Memory B cell (primary cell): ENCODE data around the gene ULBP2.

Experiments used
- ATAC-seq: fragments of 150-1000 bp; cut with Tn5 transposase; 2 replicates; pipeline ENCODE4 v1.10.0; 2021; ENCODE audit warnings: low read depth, mild to moderate bottlenecking, moderate library complexity
- DNase-seq, 2 donors: peaks; one replicate each; pipeline ENCODE4 v3.0.0; 2022; ENCODE audit warnings: low spot score in 2 of 2
- H3K27ac Mint-ChIP-seq: one replicate; pipeline ENCODE4 v1.8.0; 2022; ENCODE audit warnings: mild to moderate bottlenecking, moderate library complexity, mixed read lengths
- H3K27me3 Mint-ChIP-seq: one replicate; pipeline ENCODE4 v1.8.0; 2022; ENCODE audit warnings: mixed read lengths
- H3K36me3 Mint-ChIP-seq: one replicate; pipeline ENCODE4 v1.8.0; 2022; ENCODE audit warnings: mild to moderate bottlenecking, mixed read lengths
- H3K4me1 Mint-ChIP-seq: one replicate; pipeline ENCODE4 v1.8.0; 2022; ENCODE audit warnings: mixed read lengths
- H3K4me3 Mint-ChIP-seq: one replicate; pipeline ENCODE4 v1.8.0; 2022; ENCODE audit warnings: mild to moderate bottlenecking, moderate library complexity, mixed read lengths
- H3K9me3 Mint-ChIP-seq: one replicate; pipeline ENCODE4 v1.8.0; 2022; ENCODE audit warnings: mixed read lengths

The ULBP2 gene

GRCh38 chr6:149941583-149942460 is at the start of gene ULBP2:
TSS of gene ULBP2 (plus strand) at chr6:149942014. CDS start at chr6:149942073, 59 bp downstream.
- DNase-seq (peak; percentile 72), ATAC-seq (peak; percentile 67)
- Mint-ChIP-seq H3K27ac (peak within 1 kb of the TSS; percentile 89), H3K4me1 (peaks cover 16% of the 10 kb centered on the region), H3K9me3 (no peaks in the 10 kb centered on the region), H3K4me3 (peak within 1 kb of the TSS; percentile 90), H3K36me3 (no peaks in the 10 kb centered on the region), H3K27me3 (peaks cover 28% of the 10 kb centered on the region)

GRCh38 chr6:149895048-149895590 is 46.7 kb upstream of the ULBP2 start:
- Mint-ChIP-seq H3K27me3 (peaks cover 18% of the 10 kb centered on the region), H3K4me1 (peaks cover 4% of the 10 kb centered on the region), H3K36me3 (no peaks in the 10 kb centered on the region), H3K9me3 (no peaks in the 10 kb centered on the region), H3K4me3 (no peak overlapping the region), H3K27ac (no peak overlapping the region)
- DNase-seq: no peak
- ATAC-seq: no peak

DNA sequence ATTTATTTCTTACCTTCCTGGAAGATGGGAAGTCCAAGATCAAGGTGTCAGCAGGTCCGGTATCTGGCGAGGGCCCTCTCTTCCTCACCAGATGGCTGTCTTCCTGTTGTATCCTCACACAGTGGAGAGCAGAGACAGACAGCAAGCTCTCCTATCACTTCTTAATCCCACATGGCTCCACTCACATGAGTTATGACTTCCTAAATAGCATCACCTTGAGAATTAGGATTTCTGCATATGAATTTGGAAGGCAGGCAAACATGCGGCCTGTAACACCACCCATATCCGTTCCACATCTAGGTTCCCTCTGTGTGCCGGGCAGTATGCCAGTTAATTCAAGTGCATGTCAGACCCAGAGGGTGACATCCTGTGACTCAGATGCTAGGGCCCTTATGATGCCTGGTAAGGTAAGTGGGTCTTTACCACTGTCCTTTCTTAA is 46.0 kb upstream of the ULBP2 start:
- Mint-ChIP-seq H3K27me3 (peaks cover 18% of the 10 kb centered on the region), H3K36me3 (no peaks in the 10 kb centered on the region), H3K4me3 (no peak overlapping the region), H3K4me1 (peaks cover 4% of the 10 kb centered on the region), H3K27ac (no peak overlapping the region), H3K9me3 (no peaks in the 10 kb centered on the region)
- ATAC-seq (no peak), DNase-seq (no peak)

DNA sequence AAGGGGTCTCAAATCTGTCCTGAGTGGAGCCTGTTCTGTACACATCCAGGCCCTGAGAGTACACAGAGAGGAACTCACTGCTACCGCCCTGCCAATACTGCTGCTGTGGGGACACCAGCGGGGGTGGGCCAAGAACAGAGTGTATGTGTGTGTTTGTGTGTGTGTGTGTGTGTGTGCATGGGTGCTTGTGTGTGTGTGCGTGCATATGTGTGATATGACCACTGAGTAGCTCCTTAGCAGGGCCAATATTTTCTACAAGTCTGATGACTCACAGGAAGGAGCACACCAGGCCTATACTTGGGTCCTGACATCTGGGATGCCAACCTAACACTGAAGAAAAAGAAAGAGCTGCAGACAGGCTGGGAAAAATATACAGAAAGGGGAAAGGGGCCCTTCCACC is 45.3 kb upstream of the ULBP2 start:
- ATAC-seq (no peak), DNase-seq (no peak)
- Mint-ChIP-seq H3K27ac (no peak overlapping the region), H3K27me3 (peaks cover 15% of the 10 kb centered on the region), H3K4me1 (peaks cover 4% of the 10 kb centered on the region), H3K36me3 (no peaks in the 10 kb centered on the region), H3K4me3 (no peak overlapping the region), H3K9me3 (no peaks in the 10 kb centered on the region)

GRCh38 chr6:149897015-149897697 is 44.7 kb upstream of the ULBP2 start:
- H3K4me3 Mint-ChIP-seq: no peak overlapping the region
- no peak overlapping the region for H3K27ac Mint-ChIP-seq
- peaks cover 12% of the 10 kb centered on the region for H3K27me3 Mint-ChIP-seq
- ATAC-seq: no peak
- H3K4me1 Mint-ChIP-seq: peaks cover 4% of the 10 kb centered on the region
- H3K9me3 Mint-ChIP-seq: no peaks in the 10 kb centered on the region
- H3K36me3 Mint-ChIP-seq: no peaks in the 10 kb centered on the region
- no peak for DNase-seq

- ATAC-seq: no peak
- no peak within 1 kb of the TSS for H3K4me3 Mint-ChIP-seq
- no peaks in the 10 kb centered on the region for H3K36me3 Mint-ChIP-seq
- no peak within 1 kb of the TSS for H3K27ac Mint-ChIP-seq
- peaks cover 4% of the 10 kb centered on the region for H3K4me1 Mint-ChIP-seq
- H3K9me3 Mint-ChIP-seq: no peaks in the 10 kb centered on the region
- H3K27me3 Mint-ChIP-seq: peaks cover 12% of the 10 kb centered on the region
- no peak for DNase-seq
These were observed 43.7 kb upstream of the ULBP2 start, which contains the start of gene RAET1E for GRCh38 chr6:149897855-149898744. TSS of gene RAET1E (minus strand) at chr6:149898113. CDS start at chr6:149890901, 7,212 bp downstream.

GRCh38 chr6:149898966-149899365 is 42.8 kb upstream of the ULBP2 start:
- Mint-ChIP-seq H3K4me3 (no peak overlapping the region), H3K36me3 (no peaks in the 10 kb centered on the region), H3K4me1 (peaks cover 4% of the 10 kb centered on the region), H3K27me3 (peaks cover 15% of the 10 kb centered on the region), H3K9me3 (no peaks in the 10 kb centered on the region), H3K27ac (no peak overlapping the region)
- no peak for ATAC-seq
- no peak for DNase-seq

DNA sequence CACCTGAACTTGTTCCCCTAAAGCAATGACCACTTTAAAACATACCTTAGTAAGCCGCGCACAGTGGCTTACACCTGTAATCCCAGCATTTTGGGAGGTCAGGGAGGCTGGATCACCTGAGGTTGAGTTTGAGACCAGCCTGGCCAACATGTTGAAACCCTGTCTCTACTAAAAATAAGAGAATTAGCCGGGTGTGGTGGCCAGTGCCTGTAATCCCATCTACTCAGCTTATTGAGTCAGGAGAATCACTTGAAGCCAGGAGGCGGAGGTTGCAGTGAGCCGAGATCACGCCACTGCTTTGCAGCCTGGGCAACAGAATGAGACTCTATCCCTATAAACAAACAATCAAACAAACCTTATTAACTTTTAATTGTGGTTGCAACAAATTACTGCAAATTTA is 42.3 kb upstream of the ULBP2 start:
- Mint-ChIP-seq H3K4me1 (peaks cover 4% of the 10 kb centered on the region), H3K4me3 (no peak overlapping the region), H3K27me3 (peaks cover 13% of the 10 kb centered on the region), H3K9me3 (no peaks in the 10 kb centered on the region), H3K27ac (no peak overlapping the region), H3K36me3 (no peaks in the 10 kb centered on the region)
- ATAC-seq (no peak), DNase-seq (no peak)

DNA sequence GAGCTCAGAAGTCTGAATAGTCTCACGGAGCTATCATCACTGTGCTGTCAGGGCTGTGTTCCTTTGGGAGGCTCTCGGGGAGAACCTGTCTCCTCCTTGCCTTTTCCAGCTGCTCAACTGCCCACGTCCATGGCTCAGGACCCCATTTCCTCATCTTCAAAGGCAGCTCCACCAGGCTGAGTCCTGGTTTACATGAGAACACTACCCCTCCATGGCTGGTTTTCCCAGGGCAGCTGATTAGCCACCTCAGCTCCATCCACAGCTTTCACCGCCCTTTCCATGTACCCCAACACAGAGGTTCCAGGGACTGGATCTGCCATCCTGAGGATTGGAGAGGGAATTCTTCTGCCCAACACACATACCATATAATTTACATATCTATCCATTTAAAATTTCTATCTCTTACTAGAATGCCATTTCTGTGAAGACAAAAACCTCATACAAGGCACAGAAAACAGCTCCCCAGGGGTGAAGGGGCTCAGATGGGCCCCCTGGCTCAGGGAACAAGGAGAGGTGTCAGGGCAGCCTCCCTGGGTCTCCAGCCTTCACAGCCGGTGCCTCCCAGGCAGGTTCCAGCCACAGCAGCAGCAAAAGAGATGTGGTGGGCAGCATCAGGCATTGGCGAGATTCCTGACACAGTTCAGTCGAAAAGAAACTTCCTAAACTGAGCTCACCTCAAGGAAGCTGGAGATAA is 41.7 kb upstream of the ULBP2 start:
- H3K36me3 Mint-ChIP-seq: no peaks in the 10 kb centered on the region
- no peaks in the 10 kb centered on the region for H3K9me3 Mint-ChIP-seq
- ATAC-seq (no peak), DNase-seq (no peak)
- H3K27ac Mint-ChIP-seq: no peak overlapping the region
- H3K4me1 Mint-ChIP-seq: peaks cover 4% of the 10 kb centered on the region
- no peak overlapping the region for H3K4me3 Mint-ChIP-seq
- peaks cover 18% of the 10 kb centered on the region for H3K27me3 Mint-ChIP-seq

DNA sequence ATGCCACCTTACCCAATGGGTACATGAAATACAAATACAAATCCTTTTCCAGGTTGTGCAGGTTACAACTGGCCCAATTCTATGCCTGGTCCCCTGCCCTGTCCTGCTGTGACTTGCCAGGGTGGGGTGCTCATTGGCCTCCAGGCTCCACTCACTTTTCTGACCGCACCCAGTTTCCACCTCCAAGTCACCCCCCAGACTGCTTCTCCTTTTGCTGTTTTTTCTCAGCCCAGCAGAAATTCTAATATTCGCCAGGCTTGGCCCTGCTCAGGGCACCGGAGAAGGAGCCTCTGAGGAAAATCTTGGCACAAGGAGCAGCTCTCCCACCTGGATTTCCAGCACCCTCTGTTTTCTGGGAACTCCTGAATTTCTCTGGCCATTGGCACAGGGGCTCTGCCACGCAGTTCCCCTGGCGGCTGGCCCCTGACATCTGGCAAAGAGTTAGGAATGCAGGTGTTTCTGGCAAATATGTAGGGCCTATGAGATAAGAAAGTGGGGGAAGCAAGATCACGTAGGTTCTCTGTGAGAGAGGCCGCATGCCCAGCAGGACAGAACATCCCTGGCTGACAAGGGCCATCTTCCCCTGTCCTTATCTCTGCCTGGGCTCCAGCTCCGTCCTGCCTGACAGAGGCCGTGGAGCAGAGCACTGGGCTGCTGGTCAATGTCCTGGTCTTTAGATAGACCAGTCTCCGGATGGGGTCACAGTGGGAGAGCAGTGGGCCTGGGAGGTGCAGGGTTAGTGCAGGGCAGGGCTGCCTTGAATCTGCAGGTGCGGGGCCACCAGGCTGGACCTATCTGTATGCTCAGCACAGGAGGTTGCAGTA is 41.0 kb upstream of the ULBP2 start:
- Mint-ChIP-seq H3K27ac (no peak overlapping the region), H3K4me3 (no peak overlapping the region), H3K27me3 (peaks cover 20% of the 10 kb centered on the region), H3K36me3 (no peaks in the 10 kb centered on the region), H3K9me3 (no peaks in the 10 kb centered on the region), H3K4me1 (peaks cover 4% of the 10 kb centered on the region)
- no peak for ATAC-seq
- DNase-seq: no peak

- no peak for ATAC-seq
- Mint-ChIP-seq H3K4me1 (peaks cover 4% of the 10 kb centered on the region), H3K4me3 (no peak overlapping the region), H3K27ac (no peak overlapping the region), H3K27me3 (peaks cover 21% of the 10 kb centered on the region), H3K9me3 (no peaks in the 10 kb centered on the region), H3K36me3 (no peaks in the 10 kb centered on the region)
- DNase-seq: no peak
These were observed 40.2 kb upstream of the ULBP2 start for GRCh38 chr6:149901444-149902140.

DNA sequence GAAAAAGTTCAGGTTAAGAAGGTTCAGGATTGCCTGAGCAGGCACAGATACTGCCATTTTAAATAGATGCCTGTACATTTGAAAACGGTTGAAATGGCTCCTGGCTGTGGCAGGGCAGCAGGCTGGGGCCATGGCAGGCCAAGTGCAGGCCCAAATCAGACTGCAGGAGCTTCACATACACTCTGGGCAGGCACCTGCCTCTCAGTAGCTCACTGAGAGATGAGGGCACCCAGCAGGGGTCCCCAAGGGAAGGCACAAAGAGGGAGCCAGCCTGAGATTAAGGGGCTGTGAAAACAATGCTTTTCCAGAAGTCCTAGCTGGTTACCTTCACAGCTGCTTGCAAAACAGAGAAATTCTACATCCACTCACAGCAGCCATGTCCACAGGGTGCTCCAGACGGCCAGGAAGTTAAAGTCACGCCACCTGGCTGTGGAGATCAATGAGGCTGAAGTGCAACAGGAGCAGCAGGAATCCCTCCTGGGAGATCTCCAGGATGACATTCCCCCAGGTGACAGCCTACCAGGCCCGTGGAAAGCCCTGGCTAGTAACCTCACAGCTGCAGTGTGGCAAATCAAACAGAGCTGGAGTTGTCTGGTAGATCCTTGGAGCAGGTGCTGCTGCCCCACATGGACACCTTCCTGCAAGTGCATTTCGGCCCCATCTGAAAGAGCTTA is 37.7 kb upstream of the ULBP2 start:
- peaks cover 15% of the 10 kb centered on the region for H3K27me3 Mint-ChIP-seq
- H3K9me3 Mint-ChIP-seq: peaks cover 8% of the 10 kb centered on the region
- no peak overlapping the region for H3K4me3 Mint-ChIP-seq
- H3K27ac Mint-ChIP-seq: no peak overlapping the region
- peaks cover 3% of the 10 kb centered on the region for H3K36me3 Mint-ChIP-seq
- ATAC-seq (no peak), DNase-seq (no peak)
- H3K4me1 Mint-ChIP-seq: no peaks in the 10 kb centered on the region
